GM12878 (cell line): ENCODE measurements around the gene PRKAG2. TPM values are rescaled to one million over a fixed set of nuclear protein-coding genes. Genes with fewer than 3 reads are reported as not detected.

Experiments used
- ATAC-seq: fragments of 200-7000 bp; cut with Tn5 transposase; 3 replicates; pipeline ENCODE4 v1.9.1; 2020; ENCODE audit warnings: mild to moderate bottlenecking, moderate library complexity
- BruUV-seq: library from RNA; stranded (reverse); fragments of 400-500 nt; replicated peaks from 2 replicates; lab custom pipeline; 2021; lab: Mats Ljungman, UMichigan
- CTCF ChIA-PET: fragments of 300-600 bp; sonication (Branson Sonifier 250); formaldehyde crosslinking; extraction: SDS; loops from one replicate; lab custom pipeline; 2021; ENCODE audit warnings: inconsistent platforms; lab: Yijun Ruan, JAX
- POLR2A ChIA-PET: fragments of 350-600 bp; formaldehyde crosslinking; extraction: SDS; loops from one replicate; lab custom pipeline; 2021; ENCODE audit warnings: inconsistent platforms; lab: Charles Lee
- RAD21 ChIA-PET: fragments of 300-600 bp; sonication (Branson Sonifier 250); formaldehyde crosslinking; loops from one replicate; lab custom pipeline; 2023; ENCODE audit warnings: antibody characterized with exemption; ENCODE audit not compliant: unreplicated experiment; lab: Charles Lee
- SMC1A ChIA-PET: fragments of 300-600 bp; sonication (Branson Sonifier 250); formaldehyde crosslinking; loops from one replicate; lab custom pipeline; 2023; ENCODE audit not compliant: unreplicated experiment, uncharacterized antibody; lab: Charles Lee
- DNase-seq: peaks from one replicate; pipeline ENCODE4 v3.0.0-alpha.2; 2011; ENCODE audit warnings: low read depth, low spot score
- FAIRE-seq: peaks from 3 replicates; lab custom pipeline; 2011; peaks lifted over from hg19 to GRCh38; lab: Jason Lieb, UNC
- H2AFZ ChIP-seq: 2 replicates; pipeline ENCODE4 v1.6.0; 2011; ENCODE audit warnings: low read depth, low read length, control low read depth; ENCODE audit not compliant: control insufficient read depth
- H3K27ac ChIP-seq: 2 replicates; pipeline ENCODE4 v1.5.1; 2011; ENCODE audit warnings: control low read depth; ENCODE audit not compliant: control insufficient read depth, insufficient read depth
- H3K27me3 ChIP-seq, 2 experiments: replicated peaks in 1 of 2; 2 replicates each; pipeline versions ENCODE4 v1.6.0 to v1.6.1; 2011; ENCODE audit warnings: low read length in 1 of 2; ENCODE audit not compliant: control insufficient read depth in 2 of 2, insufficient read depth in 2 of 2
- H3K36me3 ChIP-seq, 2 experiments: 2 replicates each; pipeline ENCODE4 v1.5.1; 2011; ENCODE audit warnings: low read length in 1 of 2; ENCODE audit not compliant: control insufficient read depth in 2 of 2, insufficient read depth in 2 of 2
- H3K4me1 ChIP-seq: 2 replicates; pipeline ENCODE4 v1.6.1; 2011; ENCODE audit warnings: mild to moderate bottlenecking, low read length, moderate library complexity, mixed read lengths; ENCODE audit not compliant: control insufficient read depth, insufficient read depth
- H3K4me2 ChIP-seq: 2 replicates; pipeline ENCODE4 v1.6.0; 2011; ENCODE audit warnings: control low read depth; ENCODE audit not compliant: control insufficient read depth, insufficient read depth
- H3K4me3 ChIP-seq: fragments of 200-600 bp; sonication (generic); 2 replicates; pipeline ENCODE4 v1.5.1; 2016
- H3K79me2 ChIP-seq: 2 replicates; pipeline ENCODE4 v1.6.0; 2011; ENCODE audit warnings: low read length; ENCODE audit not compliant: control insufficient read depth, insufficient read depth
- H3K9ac ChIP-seq: 2 replicates; pipeline ENCODE4 v1.8.0; 2011; ENCODE audit warnings: low read length, control low read depth, mixed read lengths; ENCODE audit not compliant: control insufficient read depth, insufficient read depth
- H3K9me3 ChIP-seq: replicated peaks from 3 replicates; pipeline ENCODE4 v1.5.1; 2011; ENCODE audit warnings: mild to moderate bottlenecking, low read length; ENCODE audit not compliant: control insufficient read depth, insufficient read depth
- H4K20me1 ChIP-seq: 2 replicates; pipeline ENCODE4 v1.6.0; 2011; ENCODE audit not compliant: control insufficient read depth, insufficient read depth
- BRCA1 ChIP-seq: IDR thresholded peaks from 2 replicates; pipeline ENCODE4 v1.6.1; 2011; ENCODE audit warnings: low read depth, low read length, improper control_type of control experiment
- EP300 ChIP-seq, 2 experiments: fragments of 150-350 bp in 1 of 2; IDR thresholded peaks; 2 replicates each; pipeline ENCODE4 v1.6.1; 2011 to 2012; ENCODE audit warnings: low read depth in 2 of 2, low read length in 2 of 2, borderline replicate concordance in 1 of 2, improper control_type of control experiment in 1 of 2, inconsistent platforms in 1 of 2; ENCODE audit not compliant: control insufficient read depth in 1 of 2
- HDAC2 ChIP-seq: fragments of 200-600 bp; sonication (generic); IDR thresholded peaks from 2 replicates; pipeline ENCODE4 v1.6.1; 2017
- HDAC6 ChIP-seq: fragments of 200-600 bp; sonication (generic); IDR thresholded peaks from one replicate; pipeline ENCODE4 v1.8.0; 2017; ENCODE audit warnings: antibody characterized with exemption; ENCODE audit not compliant: unreplicated experiment
- MEF2B ChIP-seq: fragments of 450-650 bp; IDR thresholded peaks from 2 replicates; pipeline ENCODE4 v1.6.1; 2018; ENCODE audit warnings: mild to moderate bottlenecking, moderate library complexity; ENCODE audit not compliant: partially characterized antibody, poor library complexity, severe bottlenecking
- POLR2AphosphoS2 ChIP-seq: IDR thresholded peaks from 2 replicates; pipeline ENCODE4 v1.6.1; 2011; ENCODE audit warnings: low read depth, mild to moderate bottlenecking, low read length, improper control_type of control experiment, moderate library complexity
- POLR2AphosphoS5 ChIP-seq: IDR thresholded peaks from 2 replicates; pipeline ENCODE4 v1.6.1; 2011; ENCODE audit warnings: mild to moderate bottlenecking, low read length, inconsistent platforms
- SPI1 ChIP-seq: IDR thresholded peaks from 2 replicates; pipeline ENCODE4 v1.6.1; 2011; ENCODE audit warnings: low read depth, mild to moderate bottlenecking, low read length, moderate library complexity, borderline replicate concordance; ENCODE audit not compliant: insufficient read depth
- SREBF1 ChIP-seq: IDR thresholded peaks from 2 replicates; pipeline ENCODE4 v1.6.1; 2012; ENCODE audit warnings: mild to moderate bottlenecking, low read length
- STAT1 ChIP-seq: fragments of 450-650 bp; conservative IDR thresholded peaks from 2 replicates; pipeline ENCODE4 v1.6.1; 2014; ENCODE audit warnings: antibody characterized with exemption, mild to moderate bottlenecking
- STAT3 ChIP-seq: IDR thresholded peaks from 2 replicates; pipeline ENCODE4 v1.6.1; 2011; ENCODE audit warnings: low read depth, low read length, improper control_type of control experiment
- SUPT20H ChIP-seq: IDR thresholded peaks from 2 replicates; pipeline ENCODE4 v1.6.1; 2011; ENCODE audit warnings: low read depth, mild to moderate bottlenecking, low read length, moderate library complexity, borderline replicate concordance; ENCODE audit not compliant: control insufficient read depth
- TCF3 ChIP-seq: IDR thresholded peaks from 2 replicates; pipeline ENCODE4 v1.6.1; 2012; ENCODE audit warnings: low read depth, mild to moderate bottlenecking, low read length, borderline replicate concordance; ENCODE audit not compliant: insufficient read depth
- ZZZ3 ChIP-seq: IDR thresholded peaks from 2 replicates; pipeline ENCODE4 v1.6.1; 2011; ENCODE audit warnings: low read depth; ENCODE audit not compliant: control insufficient read depth, insufficient read length
- WGBS: methylation state at CpG from one replicate; pipeline ENCODE4 v1.1.6; 2016; ENCODE audit warnings: low lambda C conversion rate; ENCODE audit not compliant: insufficient replicate concordance, insufficient coverage; ENCODE audit errors: missing lambda C conversion rate; 5-methylcytosine and 5-hydroxymethylcytosine counted together
- in situ Hi-C: fragments of 300-500 bp; cut with MboI; formaldehyde crosslinking; loops from 9 replicates; pipeline ENCODE4 v1.14.3; 2018; ENCODE audit warnings: mixed read lengths
- intact Hi-C: fragments of 100-400 bp; cut with micrococcal nuclease; formaldehyde crosslinking; loops from one replicate; pipeline ENCODE4 v1.14.2; 2022; ENCODE audit not compliant: unreplicated experiment
- polyA plus RNA-seq, 11 experiments: library from polyadenylated mRNA; depleted of rRNA in 4 of 11; unstranded in 6 of 11; stranded (reverse) in 5 of 11; fragments of >200 nt; fragmentation: Nextera tagmentation in 4 of 11; fragmentation: Illumina TruSeq in 1 of 11; extraction: Ambion mirVana in 4 of 11; extraction: Trizol in 1 of 11; gene quantifications; 1 replicate in 1 of 11; 2 replicates in 10 of 11; pipeline versions ENCODE4 v1.2.1 to v1.2.3, GENCODE V29; 2011 to 2016; ENCODE audit warnings: inconsistent platforms in 2 of 11, missing spikeins in 2 of 11, low read depth in 1 of 11
- total RNA-seq, 4 experiments: library from RNA; depleted of rRNA in 3 of 4; stranded (reverse); fragments of >200 nt in 3 of 4; fragmentation: Illumina TruSeq in 1 of 4; extraction: Trizol in 1 of 4; gene quantifications; 2 replicates each; pipeline versions ENCODE4 v1.2.1 to v1.2.3, GENCODE V29; 2013 to 2021
- TF ChIP-seq, protein P1 (sequence below): fragments of 450-650 bp; IDR thresholded peaks from 2 replicates; pipeline ENCODE4 v1.6.1; 2017; ENCODE audit warnings: low read depth, mild to moderate bottlenecking, moderate library complexity
- TF ChIP-seq, protein P2 (sequence below): fragments of 450-650 bp; IDR thresholded peaks from 2 replicates; pipeline ENCODE4 v1.6.1; 2016; ENCODE audit warnings: mild to moderate bottlenecking

PRKAG2 gene
- total and polyA plus RNA-seq, 10 of the 15 experiments (the other 5 are each of a cell fraction or from before 2014, with no cell fraction given): 3.4 to 8.9 (median 6.8) TPM

DNA sequence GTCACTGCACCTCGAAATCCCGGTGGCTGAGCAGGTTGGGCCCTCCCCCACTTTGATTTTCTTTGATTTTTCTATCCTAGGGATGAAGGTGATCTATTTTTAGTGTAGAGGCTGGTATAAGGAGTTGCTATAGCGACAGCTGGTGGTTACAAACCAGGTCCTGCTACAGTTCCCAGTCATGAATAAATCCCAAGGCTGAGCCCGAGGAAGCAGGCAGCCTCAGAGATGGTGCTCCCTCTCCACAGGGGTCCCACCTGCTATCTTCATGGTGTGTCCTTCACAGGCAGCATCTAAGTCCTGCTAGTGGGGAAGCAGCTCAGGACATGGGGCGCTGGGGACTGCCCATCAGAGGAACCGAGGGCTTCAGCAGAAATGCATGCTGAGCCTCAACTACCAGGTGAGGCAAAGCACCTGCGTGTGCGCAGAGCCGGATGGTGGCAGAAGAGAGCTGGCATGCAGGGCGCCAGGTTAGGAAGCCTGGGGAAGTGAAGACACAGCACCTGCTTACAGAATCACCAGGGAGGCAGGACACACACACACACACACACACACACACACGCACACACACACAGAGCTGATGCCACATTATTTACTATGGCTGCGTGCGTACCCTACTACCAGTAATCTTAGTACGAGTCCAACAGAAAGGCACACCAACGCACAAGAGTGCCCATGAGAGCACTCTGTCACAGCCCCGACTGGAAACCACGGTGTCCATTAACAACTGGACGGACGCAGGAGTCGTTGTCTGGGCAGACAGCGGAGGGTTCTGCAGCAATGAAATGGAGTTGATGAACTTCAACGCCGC lies 150.9 kb downstream of the PRKAG2 start:
- no peaks in the 10 kb centered on the region for H3K36me3 ChIP-seq
- no TSS peak for BruUV-seq
- H4K20me1 ChIP-seq: no peaks in the 10 kb centered on the region
- DNase-seq (no peak), ATAC-seq (no peak), FAIRE-seq (no peak)
- in situ Hi-C loops (no loop called here), intact Hi-C loops (no loop called here)
- ChIA-PET RAD21 (no interaction called here), CTCF (no interaction called here), SMC1A (interaction anchor here (0.7 kb wide), 1 partner anchor 168 kb away, joined by 3 read pairs; no protein-coding TSS in a partner anchor), POLR2A (no interaction called here)
- no peak for TF ChIP-seq HDAC6
- TF ChIP-seq POLR2AphosphoS2: no peak
- TF ChIP-seq SREBF1: no peak
- TF ChIP-seq MEF2B: no peak
- TF ChIP-seq SPI1: no peak
- TF ChIP-seq SUPT20H: no peak
- no peak for TF ChIP-seq HDAC2
- no peak for TF ChIP-seq STAT3
- TF ChIP-seq, protein P1, sequence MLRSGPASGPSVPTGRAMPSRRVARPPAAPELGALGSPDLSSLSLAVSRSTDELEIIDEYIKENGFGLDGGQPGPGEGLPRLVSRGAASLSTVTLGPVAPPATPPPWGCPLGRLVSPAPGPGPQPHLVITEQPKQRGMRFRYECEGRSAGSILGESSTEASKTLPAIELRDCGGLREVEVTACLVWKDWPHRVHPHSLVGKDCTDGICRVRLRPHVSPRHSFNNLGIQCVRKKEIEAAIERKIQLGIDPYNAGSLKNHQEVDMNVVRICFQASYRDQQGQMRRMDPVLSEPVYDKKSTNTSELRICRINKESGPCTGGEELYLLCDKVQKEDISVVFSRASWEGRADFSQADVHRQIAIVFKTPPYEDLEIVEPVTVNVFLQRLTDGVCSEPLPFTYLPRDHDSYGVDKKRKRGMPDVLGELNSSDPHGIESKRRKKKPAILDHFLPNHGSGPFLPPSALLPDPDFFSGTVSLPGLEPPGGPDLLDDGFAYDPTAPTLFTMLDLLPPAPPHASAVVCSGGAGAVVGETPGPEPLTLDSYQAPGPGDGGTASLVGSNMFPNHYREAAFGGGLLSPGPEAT: no peak
- TF ChIP-seq, protein P2, sequence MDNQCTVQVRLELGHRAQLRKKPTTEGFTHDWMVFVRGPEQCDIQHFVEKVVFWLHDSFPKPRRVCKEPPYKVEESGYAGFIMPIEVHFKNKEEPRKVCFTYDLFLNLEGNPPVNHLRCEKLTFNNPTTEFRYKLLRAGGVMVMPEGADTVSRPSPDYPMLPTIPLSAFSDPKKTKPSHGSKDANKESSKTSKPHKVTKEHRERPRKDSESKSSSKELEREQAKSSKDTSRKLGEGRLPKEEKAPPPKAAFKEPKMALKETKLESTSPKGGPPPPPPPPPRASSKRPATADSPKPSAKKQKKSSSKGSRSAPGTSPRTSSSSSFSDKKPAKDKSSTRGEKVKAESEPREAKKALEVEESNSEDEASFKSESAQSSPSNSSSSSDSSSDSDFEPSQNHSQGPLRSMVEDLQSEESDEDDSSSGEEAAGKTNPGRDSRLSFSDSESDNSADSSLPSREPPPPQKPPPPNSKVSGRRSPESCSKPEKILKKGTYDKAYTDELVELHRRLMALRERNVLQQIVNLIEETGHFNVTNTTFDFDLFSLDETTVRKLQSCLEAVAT: no peak
- TF ChIP-seq STAT1: no peak
- TF ChIP-seq BRCA1: no peak
- TF ChIP-seq TCF3: no peak
- no peak for TF ChIP-seq ZZZ3
- TF ChIP-seq POLR2AphosphoS5: no peak
- no peak for TF ChIP-seq EP300 (IDR thresholded peaks at IDR 0.05; ENCODE audit: borderline replicate concordance in 1 of 2, control insufficient read depth in 1 of 2, low read depth in 2 of 2, low read length in 2 of 2)
- no peaks in the 10 kb centered on the region for H3K79me2 ChIP-seq
- H3K27ac ChIP-seq: no peak overlapping the region
- 82% methylated on average over 23 of the region's 23 CpGs for WGBS
- H3K4me3 ChIP-seq: no peak overlapping the region
- no peaks in the 10 kb centered on the region; the same call in 1 of the 2 replicates for H3K4me1 ChIP-seq
- no peaks in the 10 kb centered on the region for H3K9me3 ChIP-seq
- no peak overlapping the region for H3K4me2 ChIP-seq
- no peaks in the 10 kb centered on the region; a peak in 1 of 4 replicates for H3K27me3 ChIP-seq
- no peak overlapping the region for H3K9ac ChIP-seq
- no peak overlapping the region for H2AFZ ChIP-seq
